GM19035 (cell line): ENCODE data around the gene SPDEF.

Source experiments
- ATAC-seq: cut with Tn5 transposase; IDR thresholded peaks from one replicate; pipeline ENCODE4 v1.9.1; 2021; ENCODE audit not compliant: unreplicated experiment

The SPDEF gene

DNA sequence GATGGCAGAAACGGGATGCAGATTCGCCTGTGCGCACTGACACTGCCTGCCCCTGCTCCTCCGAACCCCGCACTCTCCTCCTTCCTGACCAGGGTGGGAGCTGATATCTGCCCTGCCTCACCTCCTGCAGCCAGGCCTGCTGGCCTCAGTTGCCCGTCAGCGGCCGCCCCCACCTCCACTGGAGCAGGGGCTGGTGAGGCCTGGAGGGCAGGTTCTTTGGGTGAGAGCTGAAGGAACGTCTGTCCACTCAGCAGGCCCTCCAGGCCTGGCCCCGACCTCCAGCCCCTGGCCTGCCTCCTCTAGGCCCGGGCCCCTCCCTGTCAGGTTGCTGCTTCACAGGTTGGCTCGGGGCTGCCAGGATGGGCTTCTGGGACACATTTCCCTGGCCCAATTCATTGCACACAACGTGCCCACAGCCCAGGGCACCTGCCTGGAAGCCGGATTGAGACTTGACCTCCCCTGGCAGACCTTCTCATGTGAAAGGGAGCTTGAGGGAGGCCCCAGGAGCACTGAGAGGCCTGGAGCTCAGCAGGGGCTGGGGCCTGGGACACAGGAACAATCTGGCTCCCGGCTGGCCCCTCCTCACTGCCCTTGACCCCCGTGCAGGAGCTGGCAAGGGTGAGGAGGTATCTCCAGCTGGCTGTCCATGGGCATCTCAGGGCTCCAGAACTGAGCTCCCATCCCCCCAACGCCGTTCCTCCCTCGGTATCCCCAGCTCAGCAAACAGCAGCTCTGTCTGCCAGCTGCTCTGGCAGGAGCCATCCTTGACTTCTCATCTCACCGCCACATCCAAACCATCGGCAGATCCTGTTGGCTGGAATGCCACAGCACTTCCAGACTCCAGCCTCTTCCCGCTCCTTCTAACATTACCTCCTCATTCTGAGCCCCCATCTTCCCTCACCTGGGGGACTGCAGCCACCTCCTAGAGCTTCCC lies 39.5 kb downstream of the SPDEF start:
- ATAC-seq, result no peak

DNA sequence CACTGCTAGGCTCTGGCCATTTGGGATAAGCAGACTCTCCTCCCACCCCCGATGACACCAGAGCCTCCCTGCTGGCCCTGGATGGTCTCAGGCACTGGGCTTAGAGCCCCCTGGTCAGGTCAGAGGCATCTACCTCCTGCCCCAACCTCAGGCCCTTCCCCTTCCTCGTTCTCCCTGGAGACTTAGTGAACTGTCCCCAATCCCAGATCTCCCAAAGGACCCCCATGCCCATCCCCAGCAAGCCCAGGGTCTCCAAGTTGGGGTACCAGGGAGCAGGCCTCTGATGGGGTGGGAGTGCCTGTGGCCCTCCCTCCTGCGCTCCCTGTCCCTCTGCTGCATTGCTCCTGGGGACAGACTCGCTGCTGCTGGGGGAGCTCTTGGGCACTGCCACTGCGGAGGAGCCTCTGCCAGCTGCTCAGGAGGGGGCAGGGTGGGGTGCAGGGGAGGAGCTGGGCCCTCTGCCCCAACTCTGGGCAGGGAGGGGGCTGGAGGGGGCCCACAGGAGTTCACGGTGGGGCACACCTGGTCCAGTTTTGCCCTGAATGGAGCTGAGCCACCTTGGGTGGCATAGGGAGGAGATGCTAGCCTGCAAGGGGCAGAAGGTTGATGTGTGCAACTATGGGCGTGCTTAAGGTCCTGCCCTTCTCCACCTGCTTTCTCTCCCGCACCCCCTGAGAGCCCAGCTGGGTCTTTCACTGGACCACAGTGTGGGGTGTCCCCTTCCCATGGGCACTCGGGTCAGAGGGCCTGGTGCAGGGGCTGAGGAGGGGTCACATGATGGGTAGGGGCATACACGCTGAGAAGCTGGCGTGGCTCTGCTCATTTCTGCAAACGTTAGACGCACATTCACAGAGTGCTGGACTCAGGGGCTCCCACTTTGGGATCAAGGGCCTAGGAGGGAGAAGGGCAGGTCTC lies 40.4 kb downstream of the SPDEF start:
- ATAC-seq, result no peak

DNA sequence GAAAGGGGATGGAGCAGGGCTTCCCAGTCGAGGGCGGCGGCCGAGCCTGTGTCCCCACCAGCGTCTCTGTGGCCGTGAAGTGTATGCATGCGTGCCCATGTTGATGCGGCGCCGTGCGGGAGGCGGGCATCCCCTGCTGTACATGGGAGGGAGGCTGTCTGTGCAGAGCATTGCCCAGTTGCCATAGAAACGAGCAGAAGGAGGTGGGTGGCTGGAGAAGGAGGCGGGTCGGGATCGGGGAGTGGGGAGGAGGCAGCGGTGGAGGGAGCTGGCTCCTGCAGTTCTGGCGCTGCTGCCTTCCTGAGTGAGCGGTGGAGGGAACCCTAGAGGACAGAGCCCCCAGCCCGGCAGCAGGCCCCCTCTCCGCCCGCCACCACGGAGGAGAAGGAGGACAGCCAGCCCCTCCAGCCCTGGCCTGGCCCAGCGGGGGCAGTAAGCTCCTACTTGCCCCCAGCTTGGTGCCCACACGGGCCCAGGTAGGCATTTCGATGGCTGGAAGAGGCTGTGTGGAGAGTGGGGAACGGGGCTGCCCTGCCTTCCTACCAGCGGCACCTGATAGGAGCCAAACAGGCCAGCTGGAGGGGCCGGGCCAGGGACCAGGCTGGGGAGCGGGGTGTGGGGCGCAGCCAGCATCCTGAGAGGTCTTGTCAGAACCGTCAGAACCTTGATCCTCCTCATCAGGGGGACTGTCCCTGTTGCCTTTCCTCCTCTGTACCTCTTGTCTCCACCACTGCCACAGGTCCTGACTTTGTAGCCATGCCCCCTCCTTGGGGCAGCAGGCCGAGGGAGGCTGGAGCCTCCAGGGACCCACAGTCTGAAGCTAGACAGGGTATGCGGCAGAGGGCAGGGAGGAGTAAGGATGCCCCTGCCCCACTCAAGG lies 41.3 kb downstream of the SPDEF start:
- ATAC-seq, result no peak

DNA sequence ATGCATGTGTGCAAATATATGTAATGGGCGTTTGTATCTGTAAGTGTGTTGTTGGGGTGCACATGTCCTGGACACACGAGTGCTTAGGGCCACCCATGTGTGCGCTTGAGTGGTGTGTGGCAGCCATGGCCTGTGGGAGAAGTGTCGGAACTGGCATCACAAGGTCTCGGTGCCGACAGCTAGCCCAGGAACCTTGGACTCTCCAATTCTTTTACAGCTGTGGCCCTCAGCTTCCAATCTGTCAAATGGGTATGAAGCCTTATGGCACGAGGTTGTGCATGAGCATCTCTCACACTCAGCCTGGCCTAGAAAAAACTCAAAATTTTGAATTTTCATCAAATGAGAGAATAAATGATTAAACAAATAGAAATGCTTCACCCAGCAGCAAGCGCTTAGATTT lies 42.0 kb downstream of the SPDEF start:
- no peak for ATAC-seq

DNA sequence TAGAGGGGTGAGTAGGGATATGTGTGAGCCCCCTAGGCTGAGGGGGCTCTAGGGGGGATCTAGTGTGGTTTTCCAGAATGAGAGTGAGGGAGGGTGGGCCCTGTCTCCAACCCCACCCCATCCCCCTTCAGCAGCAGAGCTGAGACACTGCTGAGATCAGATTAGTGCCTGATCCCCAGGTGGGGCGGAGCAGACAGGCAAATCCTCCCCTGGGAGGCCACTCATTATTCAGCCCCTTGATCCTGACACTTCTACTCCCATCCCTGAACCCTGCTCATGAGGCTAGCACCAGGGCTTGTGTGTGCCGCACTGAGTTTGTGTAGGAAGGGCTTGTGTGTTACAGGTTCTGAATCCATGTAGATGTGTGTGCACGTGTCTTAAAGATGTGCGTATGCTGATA lies 42.5 kb downstream of the SPDEF start:
- no peak for ATAC-seq

DNA sequence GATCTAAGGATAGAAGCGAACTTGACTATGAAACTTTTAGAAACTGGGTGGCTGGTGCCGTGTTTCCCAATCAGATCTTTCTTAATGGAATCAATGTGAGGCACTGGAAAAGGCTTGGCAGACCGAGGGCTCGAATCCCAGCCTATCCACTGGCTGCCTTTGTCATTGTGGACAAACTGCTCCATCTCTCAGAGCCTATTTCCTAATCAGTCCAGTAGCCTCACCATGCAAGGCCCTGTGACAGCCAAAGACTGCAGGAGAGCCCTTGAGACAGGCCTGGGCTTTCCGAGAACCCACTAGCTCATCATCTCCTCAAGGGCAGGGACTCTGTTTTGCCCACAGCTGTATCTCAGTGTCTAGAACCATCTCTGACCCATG lies 43.4 kb downstream of the SPDEF start:
- ATAC-seq, result no peak

DNA sequence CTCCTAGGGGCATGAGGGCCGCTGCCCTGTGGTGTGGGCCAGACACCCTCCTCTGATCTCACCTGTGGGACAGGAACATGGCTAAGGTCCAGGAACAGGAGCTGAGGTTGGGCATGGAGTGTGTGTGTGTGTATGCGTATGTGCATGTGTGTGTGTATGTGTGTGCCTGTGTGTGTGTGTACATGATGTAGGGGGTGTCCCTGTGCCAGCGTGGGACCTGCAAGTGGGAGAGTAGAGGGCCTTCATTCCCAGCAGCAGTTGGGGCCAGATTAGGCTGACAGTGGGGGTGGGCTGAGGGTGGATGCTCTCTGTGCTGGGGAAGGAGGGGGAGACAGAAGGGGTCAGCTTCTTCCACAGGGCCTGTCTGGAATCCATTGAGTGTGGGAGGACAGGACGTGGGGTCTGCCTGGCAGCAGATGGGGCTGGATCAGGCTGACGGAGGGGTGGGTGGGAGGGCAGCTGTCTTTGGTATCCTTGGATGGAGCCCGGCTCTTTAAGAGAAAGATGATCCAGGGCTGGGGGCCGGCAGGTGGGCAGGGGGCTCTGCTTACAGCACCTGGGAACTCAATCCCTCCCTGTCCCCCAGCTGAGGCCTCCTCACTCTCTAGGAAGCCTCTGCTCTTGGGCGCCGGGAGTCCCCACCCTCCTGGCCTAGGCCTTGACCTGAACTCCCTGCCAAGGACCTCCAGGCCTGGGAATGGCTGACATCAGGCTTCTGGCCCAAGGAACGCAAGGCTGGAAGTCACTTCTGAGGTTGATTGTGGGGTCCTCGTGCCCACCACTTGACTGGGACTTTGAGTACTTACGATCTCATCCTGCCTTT lies 44.0 kb downstream of the SPDEF start:
- no peak for ATAC-seq

DNA sequence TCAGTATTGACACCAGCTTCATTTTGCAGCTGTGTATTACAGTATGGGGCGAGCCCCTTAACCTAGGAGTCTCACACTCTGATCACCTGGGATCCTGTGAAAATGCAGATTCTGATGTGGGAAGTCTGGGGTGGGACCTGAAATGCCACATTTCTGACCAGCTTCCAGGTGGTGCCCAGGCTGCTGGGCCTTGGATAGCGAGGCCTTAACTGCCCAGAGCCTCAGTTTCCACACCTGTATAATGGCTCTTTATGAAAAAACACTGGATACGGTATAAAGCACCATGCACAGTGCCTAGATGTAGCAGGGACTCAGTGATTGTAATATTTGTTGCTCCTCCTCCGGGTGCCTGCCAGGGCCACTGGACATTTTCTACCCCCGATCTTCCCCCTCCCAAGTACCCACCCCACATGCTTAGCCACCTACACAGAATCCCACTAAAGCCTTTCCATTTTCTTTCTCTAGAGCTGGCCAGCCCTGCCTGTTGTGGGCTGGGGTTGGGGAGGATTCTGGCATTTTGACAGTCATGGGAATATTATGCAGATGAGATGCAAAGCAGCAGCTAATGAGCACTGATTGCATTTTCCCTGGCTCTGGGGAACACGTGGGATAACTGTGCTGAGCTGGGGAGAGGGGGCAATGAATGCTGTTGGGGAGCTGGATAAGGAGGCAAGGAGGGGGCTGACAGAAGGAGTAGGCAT lies 44.8 kb downstream of the SPDEF start:
- no peak for ATAC-seq

DNA sequence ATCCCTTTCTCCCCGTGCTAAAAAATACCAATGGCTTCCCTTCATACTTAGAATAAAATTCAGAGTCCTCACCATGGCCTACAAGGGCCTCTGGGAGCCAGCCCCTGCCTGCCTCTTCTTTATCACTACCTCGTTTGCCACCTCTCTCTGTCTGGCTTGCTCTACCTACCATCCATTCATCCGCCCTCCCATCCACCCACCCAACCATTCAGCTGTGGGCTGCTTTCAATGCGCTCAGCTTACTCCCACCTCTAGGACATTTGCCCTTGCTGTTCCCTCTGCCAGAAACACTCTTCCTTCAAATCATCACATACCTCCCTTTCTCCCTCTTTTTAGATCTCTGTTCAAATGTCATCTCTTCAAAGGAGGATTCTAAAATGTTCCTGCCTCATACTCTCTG lies 45.8 kb downstream of the SPDEF start:
- no peak for ATAC-seq

DNA sequence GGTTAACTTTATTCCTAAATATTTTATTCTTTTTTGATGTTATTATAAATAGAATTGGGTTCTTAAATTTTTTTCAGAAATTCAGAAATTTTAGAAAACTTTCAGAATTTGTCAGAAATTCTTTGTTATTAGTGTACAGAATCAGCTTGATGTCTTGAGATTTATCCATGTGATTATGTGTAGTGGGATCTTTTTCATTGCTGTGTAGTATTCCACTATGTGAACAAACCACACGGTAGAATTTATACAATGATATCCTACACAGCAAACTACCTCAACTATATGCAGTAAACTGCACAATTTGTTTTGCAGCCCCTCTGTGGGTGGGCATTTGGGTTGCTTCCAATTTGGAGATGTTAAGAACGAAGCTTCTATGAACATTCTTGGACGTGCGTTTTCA lies 46.3 kb downstream of the SPDEF start:
- ATAC-seq, result no peak

DNA sequence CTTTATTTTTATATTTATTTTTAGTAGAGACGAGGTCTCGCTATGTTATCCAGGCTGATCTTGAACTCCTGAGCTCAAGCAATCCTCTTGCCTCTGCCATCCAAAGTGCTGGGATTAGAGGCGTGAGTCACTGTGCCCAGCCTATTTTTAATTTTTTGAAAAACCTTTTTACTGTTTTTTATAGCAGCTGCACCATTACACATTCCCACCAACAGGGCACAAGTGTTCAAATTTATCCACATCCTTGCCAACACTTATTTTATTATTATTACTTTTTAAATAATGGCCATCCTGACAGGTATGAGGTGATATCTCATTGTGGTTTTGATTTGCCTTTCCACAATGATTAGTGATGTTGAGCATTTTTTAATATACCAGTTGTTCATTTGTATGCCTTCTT lies 47.7 kb downstream of the SPDEF start:
- ATAC-seq, result no peak

DNA sequence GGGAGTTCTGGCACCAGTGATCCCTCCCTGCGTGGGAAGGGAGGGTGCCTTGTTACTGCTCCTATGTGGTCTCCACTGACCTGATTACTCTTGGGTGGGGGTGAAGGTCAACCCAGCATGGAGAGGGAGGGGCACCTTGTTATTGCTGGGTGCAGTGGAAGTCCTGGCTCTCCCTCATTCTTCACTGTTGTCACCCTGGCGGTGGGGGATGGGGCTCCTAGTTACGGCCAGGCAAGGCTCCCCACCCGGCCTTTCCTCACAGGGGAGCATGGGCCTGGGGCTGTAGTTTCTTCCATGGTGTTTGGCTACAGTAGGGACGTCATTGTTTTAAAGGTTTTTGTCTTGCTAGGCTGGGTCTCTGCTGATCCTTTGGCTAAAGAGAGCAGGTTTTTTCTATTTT lies 49.4 kb downstream of the SPDEF start:
- ATAC-seq, result no peak

DNA sequence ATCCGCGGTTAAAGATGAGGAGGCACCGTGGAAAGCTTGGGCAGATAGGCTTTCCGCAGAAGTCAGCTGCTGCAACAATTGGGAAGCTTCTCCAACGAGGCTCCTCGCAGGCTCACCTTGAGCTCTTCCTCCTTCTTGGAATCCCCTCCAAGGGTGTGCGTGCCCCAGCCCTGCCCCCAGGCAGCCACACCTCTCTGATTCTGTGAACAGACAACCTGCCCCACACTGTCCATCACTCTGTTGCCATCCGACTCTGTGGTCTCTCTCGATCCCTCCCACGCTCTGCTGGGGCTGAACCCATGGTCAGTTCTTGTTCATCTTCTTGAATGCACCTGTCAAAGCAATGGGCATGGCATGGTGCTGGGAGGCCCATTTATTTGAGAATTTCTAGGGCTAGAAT lies 58.7 kb downstream of the SPDEF start:
- ATAC-seq, result no peak

DNA sequence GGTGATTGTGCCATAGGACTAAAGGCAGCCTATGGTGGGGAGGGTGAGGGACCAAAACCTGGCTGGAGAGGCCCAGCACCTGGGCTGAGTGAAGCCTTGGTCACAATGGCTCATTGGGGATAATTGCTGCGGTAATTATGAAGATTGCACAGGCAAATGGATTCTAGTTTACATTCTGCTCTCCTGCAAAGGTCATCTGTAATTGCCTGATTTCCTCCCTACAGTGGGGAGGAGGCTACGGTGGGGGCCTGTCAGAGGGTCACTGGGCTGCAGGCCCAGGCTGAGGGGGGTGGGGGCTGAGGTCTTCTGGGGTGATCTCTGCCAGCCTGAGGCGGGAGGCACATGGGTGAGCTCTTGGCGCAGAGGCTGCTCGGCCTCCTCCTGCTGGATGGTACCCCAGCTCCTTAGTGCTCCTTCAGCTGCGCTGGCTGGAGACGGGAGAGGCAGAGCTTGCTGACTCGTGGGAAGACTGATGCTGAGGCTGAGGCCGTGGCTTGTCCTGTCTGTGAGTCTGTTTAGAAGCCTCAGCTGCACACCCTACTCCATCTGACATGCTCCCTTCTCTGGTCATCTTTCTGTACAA lies 59.9 kb downstream of the SPDEF start:
- ATAC-seq, result no peak

DNA sequence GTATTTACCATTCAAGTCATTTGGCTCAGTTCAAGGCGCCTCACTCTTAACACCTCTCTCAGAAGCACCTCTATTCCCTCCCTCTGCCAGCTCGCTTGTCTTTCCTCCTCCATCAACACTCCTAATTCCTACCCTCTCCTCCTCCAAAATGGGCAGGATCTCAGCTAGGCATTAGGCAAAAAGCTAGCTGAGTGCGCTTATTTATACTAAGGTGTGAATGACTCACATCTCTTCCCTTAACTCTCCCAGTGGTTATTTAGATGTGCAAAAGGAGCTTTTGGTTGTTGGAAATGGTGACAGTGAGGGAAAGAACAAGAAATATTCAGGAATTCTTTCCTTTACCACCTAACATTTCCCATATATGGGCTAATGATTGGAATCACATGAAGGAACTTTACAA lies 61.2 kb downstream of the SPDEF start:
- no peak for ATAC-seq

DNA sequence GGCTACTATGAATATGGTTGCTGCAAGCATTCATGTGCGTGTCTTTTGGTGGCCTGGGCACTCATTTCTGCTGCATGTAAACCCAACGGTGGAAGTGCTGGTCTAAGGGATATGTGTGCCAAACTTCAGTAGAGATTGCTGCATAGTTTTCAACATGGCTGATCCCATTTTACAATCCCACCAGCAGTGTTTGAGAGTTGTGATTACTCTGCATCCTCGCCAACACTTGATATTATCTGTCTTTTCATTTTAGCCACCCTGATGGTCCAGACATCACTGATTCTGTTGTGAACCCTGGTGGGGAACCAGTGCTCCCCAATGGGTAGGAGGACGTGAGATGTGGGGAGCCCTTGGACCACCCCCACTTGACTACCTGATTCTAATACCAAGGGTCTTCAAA lies 62.8 kb downstream of the SPDEF start:
- no peak for ATAC-seq

DNA sequence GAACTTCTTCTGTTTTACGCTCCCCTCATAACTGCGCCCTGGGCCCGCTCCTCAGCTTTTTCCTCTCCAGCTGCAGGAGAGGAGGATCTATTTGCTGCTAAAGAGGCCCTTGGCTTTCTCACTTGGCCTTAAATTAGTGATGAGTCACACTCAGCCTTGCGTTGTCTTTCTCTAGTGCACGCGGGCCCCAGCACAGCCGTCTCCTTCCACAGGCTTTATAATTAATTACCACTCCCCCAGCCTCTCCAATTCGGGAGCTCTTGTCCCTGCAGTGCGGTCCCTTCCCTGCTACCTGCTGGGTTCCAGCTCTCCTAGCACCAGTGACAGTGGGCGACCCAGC lies 65.1 kb downstream of the SPDEF start:
- ATAC-seq, result no peak

DNA sequence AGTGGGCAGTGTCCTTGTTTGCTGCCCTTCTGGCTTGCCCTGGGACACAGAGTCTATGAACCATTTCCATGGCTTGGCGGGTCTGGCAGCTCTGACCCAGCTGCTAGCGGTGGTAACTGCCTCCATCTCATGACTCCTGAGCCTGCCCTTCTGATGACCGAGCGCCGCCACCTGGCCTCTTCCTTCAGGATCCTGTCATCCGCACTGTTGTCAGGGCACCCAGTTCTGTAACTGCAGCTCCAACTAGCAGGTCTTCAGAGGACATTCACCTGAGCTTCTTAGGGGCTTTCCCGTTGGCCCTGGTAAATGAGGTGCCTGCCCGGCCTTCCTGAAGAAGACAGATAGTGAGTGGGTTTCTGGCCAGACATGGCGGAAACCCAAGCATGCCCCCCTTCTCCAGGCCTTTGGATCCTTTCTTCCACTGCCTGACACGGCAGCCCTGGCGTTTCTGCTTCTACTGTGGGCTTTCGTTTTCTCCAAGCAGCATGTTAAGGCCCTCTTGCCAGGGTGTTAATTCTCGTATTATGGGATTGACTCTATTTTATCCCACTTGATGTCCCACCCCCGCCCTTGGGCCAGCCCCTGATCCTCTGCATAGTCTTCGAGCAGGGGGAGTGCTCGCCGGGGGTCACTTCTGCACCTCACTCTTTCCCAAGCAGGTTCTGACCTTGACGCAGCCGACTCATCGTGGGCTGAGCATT lies 65.6 kb downstream of the SPDEF start:
- ATAC-seq, result no peak
